ENCODE results near the gene P4HB.

- TF ChIP-seq, protein P1, sequence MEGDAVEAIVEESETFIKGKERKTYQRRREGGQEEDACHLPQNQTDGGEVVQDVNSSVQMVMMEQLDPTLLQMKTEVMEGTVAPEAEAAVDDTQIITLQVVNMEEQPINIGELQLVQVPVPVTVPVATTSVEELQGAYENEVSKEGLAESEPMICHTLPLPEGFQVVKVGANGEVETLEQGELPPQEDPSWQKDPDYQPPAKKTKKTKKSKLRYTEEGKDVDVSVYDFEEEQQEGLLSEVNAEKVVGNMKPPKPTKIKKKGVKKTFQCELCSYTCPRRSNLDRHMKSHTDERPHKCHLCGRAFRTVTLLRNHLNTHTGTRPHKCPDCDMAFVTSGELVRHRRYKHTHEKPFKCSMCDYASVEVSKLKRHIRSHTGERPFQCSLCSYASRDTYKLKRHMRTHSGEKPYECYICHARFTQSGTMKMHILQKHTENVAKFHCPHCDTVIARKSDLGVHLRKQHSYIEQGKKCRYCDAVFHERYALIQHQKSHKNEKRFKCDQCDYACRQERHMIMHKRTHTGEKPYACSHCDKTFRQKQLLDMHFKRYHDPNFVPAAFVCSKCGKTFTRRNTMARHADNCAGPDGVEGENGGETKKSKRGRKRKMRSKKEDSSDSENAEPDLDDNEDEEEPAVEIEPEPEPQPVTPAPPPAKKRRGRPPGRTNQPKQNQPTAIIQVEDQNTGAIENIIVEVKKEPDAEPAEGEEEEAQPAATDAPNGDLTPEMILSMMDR (IDR thresholded peaks at IDR 0.05): no peak
- TF ChIP-seq POLR2A (IDR thresholded peaks at IDR 0.05): no peak
Observed at GRCh38 chr17:81905424-81905875, 45.1 kb upstream of the P4HB start.
